Liver (tissue), 9 donors: ENCODE results near the gene BEAN1. TPM values are rescaled to one million over a fixed set of nuclear protein-coding genes. Genes with fewer than 3 reads are reported as not detected.

Experiments used
- DNase-seq: peaks from one replicate; pipeline ENCODE4 v3.0.0-alpha.2; 2017; ENCODE audit warnings: low spot score
- H3K27ac ChIP-seq, 2 donors: one replicate each; pipeline ENCODE4 v1.7.0; 2013; ENCODE audit warnings: inconsistent platforms in 2 of 2, low read length in 2 of 2, control low read depth in 1 of 2, low read depth in 1 of 2, mild to moderate bottlenecking in 1 of 2
- H3K27me3 ChIP-seq, 4 donors: one replicate each; pipeline versions ENCODE4 v1.6.1 to v1.7.0; 2013; ENCODE audit warnings: low read length in 3 of 4, inconsistent platforms in 1 of 4, mild to moderate bottlenecking in 1 of 4, moderate library complexity in 1 of 4; ENCODE audit not compliant: control insufficient read depth in 4 of 4, insufficient read depth in 4 of 4
- H3K36me3 ChIP-seq, 4 donors: one replicate each; pipeline versions ENCODE4 v1.6.1 to v1.7.0; 2013; ENCODE audit warnings: low read length in 3 of 4, mild to moderate bottlenecking in 3 of 4, low read depth in 1 of 4, moderate library complexity in 1 of 4; ENCODE audit not compliant: control insufficient read depth in 4 of 4, insufficient read depth in 3 of 4
- H3K4me1 ChIP-seq, 4 donors: one replicate each; pipeline versions ENCODE4 v1.6.1 to v1.7.0; 2013; ENCODE audit warnings: low read length in 3 of 4, mild to moderate bottlenecking in 3 of 4, moderate library complexity in 1 of 4; ENCODE audit not compliant: control insufficient read depth in 4 of 4, insufficient read depth in 4 of 4
- H3K4me3 ChIP-seq, 3 donors: one replicate each; pipeline versions ENCODE4 v1.6.1 to v1.7.0; 2013; ENCODE audit warnings: low read length in 3 of 3, control low read depth in 1 of 3, low read depth in 1 of 3, mild to moderate bottlenecking in 1 of 3
- H3K9ac ChIP-seq, 2 donors: one replicate each; pipeline ENCODE4 v1.7.0; 2013; ENCODE audit warnings: low read length in 2 of 2, mild to moderate bottlenecking in 2 of 2, moderate library complexity in 2 of 2, control low read depth in 1 of 2, low read depth in 1 of 2
- H3K9me3 ChIP-seq, 4 donors: one replicate each; pipeline versions ENCODE4 v1.6.1 to v1.7.0; 2013; ENCODE audit warnings: low read length in 3 of 4; ENCODE audit not compliant: control insufficient read depth in 4 of 4
- EGR1 ChIP-seq, 2 donors: IDR thresholded peaks; 2 replicates each; pipeline ENCODE4 v1.6.1; 2016 to 2018; ENCODE audit warnings: antibody characterized with exemption in 2 of 2, low read depth in 2 of 2
- FOXA1 ChIP-seq: IDR thresholded peaks from 2 replicates; pipeline ENCODE4 v1.6.1; 2016; ENCODE audit warnings: antibody characterized with exemption
- FOXA2 ChIP-seq: IDR thresholded peaks from 2 replicates; pipeline ENCODE4 v1.6.1; 2016; ENCODE audit warnings: antibody characterized with exemption
- GABPA ChIP-seq, 2 donors: IDR thresholded peaks in 1 of 2; conservative IDR thresholded peaks in 1 of 2; 2 replicates each; pipeline ENCODE4 v1.6.1; 2016; ENCODE audit warnings: antibody characterized with exemption in 2 of 2, mild to moderate bottlenecking in 1 of 2, moderate library complexity in 1 of 2
- HNF4A ChIP-seq, 2 donors: conservative IDR thresholded peaks; 2 replicates each; pipeline ENCODE4 v1.6.1; 2016; ENCODE audit warnings: antibody characterized with exemption in 2 of 2, mild to moderate bottlenecking in 2 of 2
- HNF4G ChIP-seq: IDR thresholded peaks from 2 replicates; pipeline ENCODE4 v1.6.1; 2016; ENCODE audit warnings: antibody characterized with exemption
- NR2F2 ChIP-seq: IDR thresholded peaks from 2 replicates; pipeline ENCODE4 v1.6.1; 2016; ENCODE audit warnings: antibody characterized with exemption
- RAD21 ChIP-seq, 2 donors: IDR thresholded peaks; 2 replicates each; pipeline ENCODE4 v1.6.1; 2016; ENCODE audit warnings: antibody characterized with exemption in 2 of 2, mild to moderate bottlenecking in 2 of 2
- SP1 ChIP-seq: IDR thresholded peaks from 2 replicates; pipeline ENCODE4 v1.6.1; 2018; ENCODE audit warnings: antibody characterized with exemption, mild to moderate bottlenecking
- TAF1 ChIP-seq: conservative IDR thresholded peaks from 2 replicates; pipeline ENCODE4 v1.6.1; 2016; ENCODE audit warnings: antibody characterized with exemption, mild to moderate bottlenecking
- YY1 ChIP-seq: IDR thresholded peaks from 2 replicates; pipeline ENCODE4 v1.6.1; 2016; ENCODE audit warnings: antibody characterized with exemption, mild to moderate bottlenecking
- WGBS: extraction: QIAGEN DNeasy Blood & Tissue Kit; methylation state at CpG from one replicate; pipeline ENCODE4 v1.1.7; 2013; 5-methylcytosine and 5-hydroxymethylcytosine counted together
- polyA plus RNA-seq, 2 donors: library from polyadenylated mRNA; stranded (reverse) in 1 of 2; unstranded in 1 of 2; fragments of 200-250 nt in 1 of 2; fragments of >200 nt in 1 of 2; fragmentation: Nextera tagmentation in 1 of 2; extraction: Ambion mirVana in 1 of 2; gene quantifications; one replicate each; pipeline versions ENCODE4 v1.2.1 to v1.2.3, GENCODE V29; 2013 to 2015
- total RNA-seq, 2 donors: library from RNA; depleted of rRNA; stranded (reverse); fragments of >200 nt; gene quantifications; one replicate each; pipeline ENCODE4 v1.2.3, GENCODE V29; 2014
- TF ChIP-seq, protein P1 (sequence below): fragments of 150-350 bp; IDR thresholded peaks from 2 replicates; pipeline ENCODE4 v1.5.1; 2017; ENCODE audit warnings: improper control_type of control experiment, low read depth, low read length; ENCODE audit not compliant: missing input control
- TF ChIP-seq, protein P2 (sequence below): IDR thresholded peaks from 2 replicates; pipeline ENCODE4 v1.6.1; 2016; ENCODE audit warnings: antibody characterized with exemption
- TF ChIP-seq, protein P3 (sequence below): IDR thresholded peaks from 2 replicates; pipeline ENCODE4 v1.6.1; 2016; ENCODE audit warnings: antibody characterized with exemption, mild to moderate bottlenecking
- TF ChIP-seq, protein P4 (sequence below): IDR thresholded peaks from 2 replicates; pipeline ENCODE4 v1.6.1; 2016; ENCODE audit warnings: antibody characterized with exemption
- TF ChIP-seq, protein P5 (sequence below): IDR thresholded peaks from 2 replicates; pipeline ENCODE4 v1.6.1; 2016; ENCODE audit warnings: antibody characterized with exemption
- donor health status: healthy.
- donor health status: healthy.
- donor health status: healthy.
- donor health status: healthy.
- donor health status: healthy.

The BEAN1 gene
- total and polyA plus RNA-seq, 4 donors: 0.22 to 0.99 (median 0.25) TPM; not detected in 1

DNA sequence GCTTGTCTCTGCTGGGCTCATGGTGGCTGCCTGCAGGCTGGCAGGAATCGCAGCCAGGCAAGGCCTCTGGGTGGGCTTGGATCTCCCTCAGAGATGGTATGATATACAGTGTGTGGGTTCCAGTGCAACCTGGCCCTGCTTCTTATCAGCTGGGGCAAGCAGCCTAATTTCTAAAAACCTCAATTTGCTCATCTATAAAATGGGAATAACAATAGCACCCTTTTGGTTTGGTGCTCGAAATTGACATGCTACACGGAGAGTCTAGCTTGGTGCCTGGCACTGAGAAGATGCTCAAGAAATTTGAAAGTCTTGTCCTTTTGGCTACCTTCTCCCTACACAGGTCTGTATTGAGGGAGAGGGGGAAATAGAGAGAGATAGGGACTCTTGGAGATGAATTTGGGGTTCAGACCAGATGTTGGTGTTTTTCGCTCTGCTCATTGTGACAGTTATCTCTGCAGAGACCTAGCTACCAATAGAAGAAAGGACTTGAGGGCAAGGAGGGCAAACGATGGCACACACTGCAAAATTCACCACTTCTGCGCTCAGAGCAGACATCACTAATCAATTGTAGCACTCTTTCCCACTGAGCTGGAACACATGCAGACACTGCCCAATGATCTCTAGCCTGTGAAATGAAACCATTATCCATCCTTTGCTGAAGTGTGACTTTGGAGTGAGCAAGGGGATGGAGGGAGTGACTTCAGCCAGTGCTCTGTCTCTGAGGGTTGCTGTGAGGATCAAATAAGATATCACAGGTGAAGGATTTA lies 15.6 kb downstream of the BEAN1 start:
- no peaks in the 10 kb centered on the region for H3K36me3 ChIP-seq
- no peak overlapping the region for H3K27ac ChIP-seq
- peaks cover 0 to 1% (median 0%) of the 10 kb centered on the region in 4 donors for H3K4me1 ChIP-seq
- no peak overlapping the region for H3K9ac ChIP-seq
- TF ChIP-seq, protein P1, sequence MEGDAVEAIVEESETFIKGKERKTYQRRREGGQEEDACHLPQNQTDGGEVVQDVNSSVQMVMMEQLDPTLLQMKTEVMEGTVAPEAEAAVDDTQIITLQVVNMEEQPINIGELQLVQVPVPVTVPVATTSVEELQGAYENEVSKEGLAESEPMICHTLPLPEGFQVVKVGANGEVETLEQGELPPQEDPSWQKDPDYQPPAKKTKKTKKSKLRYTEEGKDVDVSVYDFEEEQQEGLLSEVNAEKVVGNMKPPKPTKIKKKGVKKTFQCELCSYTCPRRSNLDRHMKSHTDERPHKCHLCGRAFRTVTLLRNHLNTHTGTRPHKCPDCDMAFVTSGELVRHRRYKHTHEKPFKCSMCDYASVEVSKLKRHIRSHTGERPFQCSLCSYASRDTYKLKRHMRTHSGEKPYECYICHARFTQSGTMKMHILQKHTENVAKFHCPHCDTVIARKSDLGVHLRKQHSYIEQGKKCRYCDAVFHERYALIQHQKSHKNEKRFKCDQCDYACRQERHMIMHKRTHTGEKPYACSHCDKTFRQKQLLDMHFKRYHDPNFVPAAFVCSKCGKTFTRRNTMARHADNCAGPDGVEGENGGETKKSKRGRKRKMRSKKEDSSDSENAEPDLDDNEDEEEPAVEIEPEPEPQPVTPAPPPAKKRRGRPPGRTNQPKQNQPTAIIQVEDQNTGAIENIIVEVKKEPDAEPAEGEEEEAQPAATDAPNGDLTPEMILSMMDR: no peak
- TF ChIP-seq EGR1 (IDR thresholded peaks at IDR 0.05; ENCODE audit: low read depth in 2 of 2) (no peak), TAF1 (no peak), HNF4G (no peak), RAD21 (IDR thresholded peaks at IDR 0.05) (no peak), YY1 (no peak)
- TF ChIP-seq, protein P2, sequence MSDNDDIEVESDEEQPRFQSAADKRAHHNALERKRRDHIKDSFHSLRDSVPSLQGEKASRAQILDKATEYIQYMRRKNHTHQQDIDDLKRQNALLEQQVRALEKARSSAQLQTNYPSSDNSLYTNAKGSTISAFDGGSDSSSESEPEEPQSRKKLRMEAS: no peak
- TF ChIP-seq, protein P3, sequence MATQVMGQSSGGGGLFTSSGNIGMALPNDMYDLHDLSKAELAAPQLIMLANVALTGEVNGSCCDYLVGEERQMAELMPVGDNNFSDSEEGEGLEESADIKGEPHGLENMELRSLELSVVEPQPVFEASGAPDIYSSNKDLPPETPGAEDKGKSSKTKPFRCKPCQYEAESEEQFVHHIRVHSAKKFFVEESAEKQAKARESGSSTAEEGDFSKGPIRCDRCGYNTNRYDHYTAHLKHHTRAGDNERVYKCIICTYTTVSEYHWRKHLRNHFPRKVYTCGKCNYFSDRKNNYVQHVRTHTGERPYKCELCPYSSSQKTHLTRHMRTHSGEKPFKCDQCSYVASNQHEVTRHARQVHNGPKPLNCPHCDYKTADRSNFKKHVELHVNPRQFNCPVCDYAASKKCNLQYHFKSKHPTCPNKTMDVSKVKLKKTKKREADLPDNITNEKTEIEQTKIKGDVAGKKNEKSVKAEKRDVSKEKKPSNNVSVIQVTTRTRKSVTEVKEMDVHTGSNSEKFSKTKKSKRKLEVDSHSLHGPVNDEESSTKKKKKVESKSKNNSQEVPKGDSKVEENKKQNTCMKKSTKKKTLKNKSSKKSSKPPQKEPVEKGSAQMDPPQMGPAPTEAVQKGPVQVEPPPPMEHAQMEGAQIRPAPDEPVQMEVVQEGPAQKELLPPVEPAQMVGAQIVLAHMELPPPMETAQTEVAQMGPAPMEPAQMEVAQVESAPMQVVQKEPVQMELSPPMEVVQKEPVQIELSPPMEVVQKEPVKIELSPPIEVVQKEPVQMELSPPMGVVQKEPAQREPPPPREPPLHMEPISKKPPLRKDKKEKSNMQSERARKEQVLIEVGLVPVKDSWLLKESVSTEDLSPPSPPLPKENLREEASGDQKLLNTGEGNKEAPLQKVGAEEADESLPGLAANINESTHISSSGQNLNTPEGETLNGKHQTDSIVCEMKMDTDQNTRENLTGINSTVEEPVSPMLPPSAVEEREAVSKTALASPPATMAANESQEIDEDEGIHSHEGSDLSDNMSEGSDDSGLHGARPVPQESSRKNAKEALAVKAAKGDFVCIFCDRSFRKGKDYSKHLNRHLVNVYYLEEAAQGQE: no peak
- no peak for DNase-seq
- no peaks in the 10 kb centered on the region for H3K27me3 ChIP-seq
- H3K9me3 ChIP-seq: no peaks in the 10 kb centered on the region
- WGBS: 82% methylated on average over 6 of the region's 6 CpGs
- no peak overlapping the region for H3K4me3 ChIP-seq

DNA sequence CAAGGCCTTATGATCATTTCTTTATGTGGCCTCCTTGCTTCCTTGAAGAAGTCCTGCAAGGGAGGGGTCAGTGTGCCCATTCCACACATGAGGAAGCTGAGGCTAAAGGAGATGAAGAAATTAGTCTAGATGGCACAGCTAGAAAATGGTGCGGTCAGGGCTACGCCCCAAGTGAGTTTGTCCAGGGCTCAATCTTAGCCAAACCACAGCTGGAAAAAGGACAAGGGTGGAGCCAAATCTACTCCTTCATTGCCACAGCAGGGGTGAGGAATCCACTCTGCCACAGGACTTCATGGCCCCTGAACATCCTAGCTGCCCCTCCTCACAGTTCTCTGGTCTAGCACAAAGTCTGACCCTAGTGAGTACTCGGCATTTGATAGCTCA lies 16.2 kb downstream of the BEAN1 start:
- H3K9ac ChIP-seq: no peak overlapping the region
- DNase-seq: no peak
- 92% methylated on average over 3 of the region's 3 CpGs for WGBS
- H3K36me3 ChIP-seq: no peaks in the 10 kb centered on the region
- H3K27me3 ChIP-seq: no peaks in the 10 kb centered on the region
- H3K4me3 ChIP-seq: no peak overlapping the region
- no peaks in the 10 kb centered on the region for H3K9me3 ChIP-seq
- H3K4me1 ChIP-seq: peaks cover 0 to 4% (median 0%) of the 10 kb centered on the region in 4 donors
- TF ChIP-seq, protein P4, sequence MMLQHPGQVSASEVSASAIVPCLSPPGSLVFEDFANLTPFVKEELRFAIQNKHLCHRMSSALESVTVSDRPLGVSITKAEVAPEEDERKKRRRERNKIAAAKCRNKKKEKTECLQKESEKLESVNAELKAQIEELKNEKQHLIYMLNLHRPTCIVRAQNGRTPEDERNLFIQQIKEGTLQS: no peak
- TF ChIP-seq SP1: no peak
- TF ChIP-seq EGR1 (IDR thresholded peaks at IDR 0.05; ENCODE audit: low read depth in 2 of 2): no peak
- no peak for TF ChIP-seq FOXA1
- TF ChIP-seq, protein P5, sequence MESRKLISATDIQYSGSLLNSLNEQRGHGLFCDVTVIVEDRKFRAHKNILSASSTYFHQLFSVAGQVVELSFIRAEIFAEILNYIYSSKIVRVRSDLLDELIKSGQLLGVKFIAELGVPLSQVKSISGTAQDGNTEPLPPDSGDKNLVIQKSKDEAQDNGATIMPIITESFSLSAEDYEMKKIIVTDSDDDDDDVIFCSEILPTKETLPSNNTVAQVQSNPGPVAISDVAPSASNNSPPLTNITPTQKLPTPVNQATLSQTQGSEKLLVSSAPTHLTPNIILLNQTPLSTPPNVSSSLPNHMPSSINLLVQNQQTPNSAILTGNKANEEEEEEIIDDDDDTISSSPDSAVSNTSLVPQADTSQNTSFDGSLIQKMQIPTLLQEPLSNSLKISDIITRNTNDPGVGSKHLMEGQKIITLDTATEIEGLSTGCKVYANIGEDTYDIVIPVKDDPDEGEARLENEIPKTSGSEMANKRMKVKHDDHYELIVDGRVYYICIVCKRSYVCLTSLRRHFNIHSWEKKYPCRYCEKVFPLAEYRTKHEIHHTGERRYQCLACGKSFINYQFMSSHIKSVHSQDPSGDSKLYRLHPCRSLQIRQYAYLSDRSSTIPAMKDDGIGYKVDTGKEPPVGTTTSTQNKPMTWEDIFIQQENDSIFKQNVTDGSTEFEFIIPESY: no peak
- TF ChIP-seq HNF4G: no peak
- TF ChIP-seq HNF4A (conservative IDR thresholded peaks at IDR 0.05): no peak
- TF ChIP-seq, protein P1: no peak
- TF ChIP-seq, protein P3: no peak
- TF ChIP-seq TAF1: no peak
- no peak for TF ChIP-seq GABPA (IDR thresholded peaks at IDR 0.05 in 1 of 2, conservative IDR thresholded peaks at IDR 0.05 in 1 of 2)
- no peak for TF ChIP-seq YY1
- TF ChIP-seq RAD21 (IDR thresholded peaks at IDR 0.05): no peak
- no peak for TF ChIP-seq NR2F2
- no peak for TF ChIP-seq FOXA2
- TF ChIP-seq, protein P2: no peak
- no peak overlapping the region for H3K27ac ChIP-seq
